Coronary artery (tissue), 2 donors: ENCODE results near the gene LATS2.

Experiments
- DNase-seq: peaks from one replicate; pipeline ENCODE4 v3.0.0-alpha.2; 2017; ENCODE audit warnings: low spot score
- H3K27ac ChIP-seq, 2 donors: fragments of 200-600 bp; sonication (generic); one replicate each; pipeline ENCODE4 v1.5.1; 2016 to 2019
- H3K4me3 ChIP-seq: fragments of 200-600 bp; sonication (generic); 2 replicates; pipeline ENCODE4 v1.5.1; 2016; ENCODE audit warnings: mild to moderate bottlenecking, moderate library complexity
- TF ChIP-seq, protein P1 (sequence below): fragments of 200-600 bp; sonication (generic); IDR thresholded peaks from one replicate; pipeline ENCODE4 v1.5.1; 2019; ENCODE audit warnings: antibody characterized with exemption

Gene LATS2

DNA sequence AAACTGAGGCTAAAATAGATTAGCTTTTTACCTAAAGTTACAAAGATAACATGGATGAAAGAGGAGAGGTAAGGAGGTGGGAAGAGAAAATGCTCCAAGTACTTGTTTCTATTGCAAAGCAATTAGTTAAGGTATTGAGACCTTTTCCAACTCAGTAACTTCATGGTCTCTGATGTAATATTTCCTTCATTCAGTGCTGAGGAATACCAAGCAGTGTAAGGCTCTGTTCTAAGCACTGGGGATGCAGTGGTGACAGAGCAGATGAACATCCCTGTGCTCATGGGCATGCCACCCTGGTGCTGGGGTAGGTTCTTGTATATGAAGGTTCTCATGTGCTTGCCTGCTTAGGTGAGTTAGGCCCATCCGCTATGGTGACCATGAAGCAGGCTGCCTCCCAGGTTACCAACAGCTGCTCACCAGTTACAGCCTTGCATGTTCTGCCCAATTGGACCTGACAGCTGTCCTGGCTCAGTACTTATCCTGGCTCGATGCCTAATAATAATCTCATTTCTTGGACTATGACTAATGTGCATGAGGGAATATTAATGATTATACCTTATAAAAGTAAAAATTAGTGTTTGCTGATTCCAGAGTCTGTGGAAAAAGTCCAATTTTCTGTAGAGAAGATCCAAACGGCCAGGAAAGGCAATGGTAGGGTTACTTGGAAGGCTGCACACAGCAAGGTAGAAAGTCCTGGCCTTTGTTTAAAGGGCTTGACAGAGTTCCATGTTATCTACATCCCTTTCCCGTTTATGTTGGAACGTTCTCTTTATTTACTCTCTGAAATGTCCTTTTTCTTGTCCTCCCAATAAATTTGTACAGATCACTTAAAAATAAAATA, 48.3 kb downstream of the LATS2 start:
- H3K27ac ChIP-seq, result no peak overlapping the region
- TF ChIP-seq, protein P1, sequence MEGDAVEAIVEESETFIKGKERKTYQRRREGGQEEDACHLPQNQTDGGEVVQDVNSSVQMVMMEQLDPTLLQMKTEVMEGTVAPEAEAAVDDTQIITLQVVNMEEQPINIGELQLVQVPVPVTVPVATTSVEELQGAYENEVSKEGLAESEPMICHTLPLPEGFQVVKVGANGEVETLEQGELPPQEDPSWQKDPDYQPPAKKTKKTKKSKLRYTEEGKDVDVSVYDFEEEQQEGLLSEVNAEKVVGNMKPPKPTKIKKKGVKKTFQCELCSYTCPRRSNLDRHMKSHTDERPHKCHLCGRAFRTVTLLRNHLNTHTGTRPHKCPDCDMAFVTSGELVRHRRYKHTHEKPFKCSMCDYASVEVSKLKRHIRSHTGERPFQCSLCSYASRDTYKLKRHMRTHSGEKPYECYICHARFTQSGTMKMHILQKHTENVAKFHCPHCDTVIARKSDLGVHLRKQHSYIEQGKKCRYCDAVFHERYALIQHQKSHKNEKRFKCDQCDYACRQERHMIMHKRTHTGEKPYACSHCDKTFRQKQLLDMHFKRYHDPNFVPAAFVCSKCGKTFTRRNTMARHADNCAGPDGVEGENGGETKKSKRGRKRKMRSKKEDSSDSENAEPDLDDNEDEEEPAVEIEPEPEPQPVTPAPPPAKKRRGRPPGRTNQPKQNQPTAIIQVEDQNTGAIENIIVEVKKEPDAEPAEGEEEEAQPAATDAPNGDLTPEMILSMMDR, result no peak
- peak; percentile 31 for DNase-seq
- no peak overlapping the region for H3K4me3 ChIP-seq

GRCh38 chr13:21012211-21012610, 49.2 kb downstream of the LATS2 start:
- no peak overlapping the region for H3K27ac ChIP-seq
- TF ChIP-seq, protein P1, result no peak
- no peak for DNase-seq
- H3K4me3 ChIP-seq, result no peak overlapping the region

GRCh38 chr13:21011378-21011777, 50.0 kb downstream of the LATS2 start:
- no peak for DNase-seq
- no peak overlapping the region for H3K27ac ChIP-seq

DNA sequence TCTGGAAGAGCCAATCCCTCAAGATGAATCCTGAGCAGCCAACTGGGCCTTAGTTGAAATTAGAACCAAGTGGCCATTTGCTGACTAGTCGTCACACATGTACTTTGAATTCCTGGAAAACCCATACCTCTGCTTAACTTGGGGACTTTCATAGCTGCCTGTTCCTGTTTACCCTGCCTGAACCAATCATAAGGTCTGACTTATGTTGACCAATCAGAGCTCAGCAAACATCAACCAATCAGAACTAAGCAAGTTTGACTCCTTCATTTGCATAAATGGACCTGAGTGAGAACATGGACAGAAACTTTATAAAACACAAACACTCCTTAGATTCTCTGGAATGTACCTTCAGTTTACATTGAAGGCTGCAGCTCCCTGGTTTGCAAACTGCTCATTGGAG, 50.8 kb downstream of the LATS2 start:
- TF ChIP-seq, protein P1, result no peak
- Histone ChIP-seq H3K27ac (no peak overlapping the region), H3K4me3 (no peak overlapping the region)
- DNase-seq, result peak; percentile 26

More at GRCh38 chr13:21011378-21011777, 50.0 kb downstream of the LATS2 start:
- TF ChIP-seq, protein P1, result no peak
- no peak overlapping the region for H3K4me3 ChIP-seq

- DNase-seq, result peak; percentile 35
- TF ChIP-seq, protein P1, result no peak
- H3K27ac ChIP-seq, result no peak overlapping the region
- H3K4me3 ChIP-seq, result no peak overlapping the region
Measured at GRCh38 chr13:21009036-21009435, 52.4 kb downstream of the LATS2 start.

GRCh38 chr13:21008026-21008425, 53.4 kb downstream of the LATS2 start:
- DNase-seq, result peak; percentile 64
- TF ChIP-seq, protein P1, result no peak
- no peak overlapping the region for H3K4me3 ChIP-seq
- no peak overlapping the region for H3K27ac ChIP-seq
